GM18505 (cell line): ENCODE results near the gene TRIM59.

Experiments used
- ATAC-seq: cut with Tn5 transposase; IDR thresholded peaks from one replicate; pipeline ENCODE4 v1.9.1; 2021; ENCODE audit not compliant: unreplicated experiment
- POLR2A ChIP-seq: IDR thresholded peaks from 4 replicates; pipeline ENCODE4 v1.6.1; 2011; ENCODE audit warnings: borderline replicate concordance; ENCODE audit not compliant: insufficient read depth, insufficient read length; ENCODE audit errors: extremely low read depth

Gene TRIM59

GRCh38 chr3:160448845-160449635 is 546 bp downstream of the TRIM59 start:
- peak; percentile 34 for ATAC-seq
- TF ChIP-seq POLR2A, result no peak

- no peak for ATAC-seq
- no peak for TF ChIP-seq POLR2A
Measured at GRCh38 chr3:160447544-160447943, 2.0 kb downstream of the TRIM59 start.

- TF ChIP-seq POLR2A, result no peak
- no peak for ATAC-seq
Measured at GRCh38 chr3:160446522-160447056, 3.0 kb downstream of the TRIM59 start.

GRCh38 chr3:160445854-160446253 is 3.7 kb downstream of the TRIM59 start:
- ATAC-seq, result no peak
- TF ChIP-seq POLR2A, result no peak

- ATAC-seq, result no peak
- no peak for TF ChIP-seq POLR2A
Measured at GRCh38 chr3:160444411-160444810, 5.2 kb downstream of the TRIM59 start.

- ATAC-seq, result no peak
- TF ChIP-seq POLR2A, result no peak
Measured at GRCh38 chr3:160440687-160441086, 8.9 kb downstream of the TRIM59 start.

GRCh38 chr3:160437083-160437455 is 12.5 kb downstream of the TRIM59 start:
- ATAC-seq, result no peak
- TF ChIP-seq POLR2A, result no peak

GRCh38 chr3:160435747-160436146 is 13.8 kb downstream of the TRIM59 start:
- ATAC-seq, result no peak
- TF ChIP-seq POLR2A, result no peak

GRCh38 chr3:160435095-160435494 is 14.5 kb downstream of the TRIM59 start:
- ATAC-seq, result no peak
- TF ChIP-seq POLR2A, result no peak

GRCh38 chr3:160434071-160434470 is 15.5 kb downstream of the TRIM59 start:
- no peak for TF ChIP-seq POLR2A

GRCh38 chr3:160427832-160428424 is 21.7 kb downstream of the TRIM59 start:
- no peak for TF ChIP-seq POLR2A
- ATAC-seq, result no peak

More at GRCh38 chr3:160434071-160434470, 15.5 kb downstream of the TRIM59 start:
- ATAC-seq, result no peak

- ATAC-seq, result no peak
- TF ChIP-seq POLR2A, result no peak
Measured at GRCh38 chr3:160417311-160417710, 32.3 kb downstream of the TRIM59 start.

- TF ChIP-seq POLR2A, result no peak
- peak; percentile 58 for ATAC-seq
Measured at GRCh38 chr3:160413613-160414248, 35.9 kb downstream of the TRIM59 start.
